ENCODE data around the gene PRXL2A. TPM values are rescaled to one million over a fixed set of nuclear protein-coding genes. Genes with fewer than 3 reads are reported as not detected.

The PRXL2A gene
- 42.7 to 45.5 TPM (median 44.8 TPM) in 5 replicates for total RNA-seq (2022; extraction: Qiagen RNA extraction)

GRCh38 chr10:80408242-80409101 lies at the start of gene PRXL2A:
Gene PRXL2A, plus strand, starts transcription at chr10:80408551. Its CDS starts 11,917 bp downstream, at chr10:80420468.

GRCh38 chr10:80453842-80454512 lies 45.6 kb downstream of the PRXL2A start, which contains the start of gene TSPAN14:
Gene TSPAN14, plus strand, starts transcription at chr10:80454310. Its CDS starts 34,924 bp downstream, at chr10:80489234.

Other genes starting within 250 kb of the PRXL2A start
- gene ANXA11, start 203.0 kb upstream of the PRXL2A start, total RNA-seq (2022; extraction: Qiagen RNA extraction): 142 to 213 TPM (median 209 TPM) in 5 replicates
- 0.02 to 0.03 TPM in 2 of 5 replicates, not detected in the others for gene MAT1A, start 118.9 kb upstream of the PRXL2A start, total RNA-seq (2022; extraction: Qiagen RNA extraction)
- gene DYDC1, start 51.8 kb upstream of the PRXL2A start, total RNA-seq (2022; extraction: Qiagen RNA extraction): not detected in 5 replicates
- 0.05 to 0.07 TPM in 2 of 5 replicates, not detected in the others for gene DYDC2, start 51.8 kb upstream of the PRXL2A start, total RNA-seq (2022; extraction: Qiagen RNA extraction)
- gene TSPAN14, start 45.8 kb downstream of the PRXL2A start, total RNA-seq (2022; extraction: Qiagen RNA extraction): 116 to 163 TPM (median 157 TPM) in 5 replicates
- gene SH2D4B, start 129.4 kb downstream of the PRXL2A start, total RNA-seq (2022; extraction: Qiagen RNA extraction): 0.03 to 0.07 TPM (median 0.05 TPM) in 3 of 5 replicates, not detected in the others